ENCODE results near the gene CSRP3.

The CSRP3 gene

DNA sequence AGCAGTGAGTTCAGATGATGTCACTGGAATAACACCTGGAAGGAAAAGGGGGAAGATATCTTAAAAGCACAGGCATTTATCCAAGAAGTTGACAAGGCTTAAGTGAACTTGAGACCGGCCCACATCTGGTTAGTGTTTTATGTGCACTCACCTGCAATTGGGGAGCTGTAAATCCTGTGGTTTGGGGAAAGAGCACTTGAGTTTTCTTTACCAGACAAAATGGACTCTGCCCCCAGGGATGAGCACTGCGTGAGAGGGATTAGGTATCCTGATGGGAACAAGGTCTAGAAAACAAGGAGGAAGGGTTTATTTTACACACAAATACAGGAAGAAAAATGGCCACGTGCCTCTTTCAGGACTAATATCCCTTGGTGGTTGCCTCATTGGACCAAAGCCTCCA lies 23.8 kb upstream of the CSRP3 start:
- no peak for DNase-seq (ENCODE audit: low read depth)
- H3K4me3 ChIP-seq (ENCODE audit: low read depth, low read length): no peak overlapping the region
- no peak for TF ChIP-seq CTCF (IDR thresholded peaks at IDR 0.05; ENCODE audit: control insufficient read depth, extremely low read depth, insufficient read depth)

DNA sequence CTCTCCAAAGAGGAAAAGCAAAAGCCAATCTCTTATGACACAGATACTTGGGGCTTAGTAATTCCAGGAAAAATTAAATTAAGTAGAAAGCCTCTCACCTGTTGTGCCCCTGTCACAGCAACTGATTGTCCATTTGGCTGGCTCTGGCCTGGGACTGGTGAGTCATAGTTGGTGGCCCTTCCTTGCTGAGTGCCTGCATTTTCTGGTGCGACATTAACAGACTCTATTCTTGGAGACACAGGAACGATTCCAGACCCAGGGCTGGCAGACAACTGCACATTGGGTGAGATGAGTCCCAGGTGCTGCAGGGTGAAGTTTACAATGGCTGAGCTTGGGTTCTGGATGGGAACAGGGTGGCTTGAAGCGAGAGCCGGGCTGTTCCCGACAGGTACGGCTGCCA lies 23.3 kb upstream of the CSRP3 start:
- no peak overlapping the region for H3K4me3 ChIP-seq (ENCODE audit: low read depth, low read length)
- no peak for TF ChIP-seq CTCF (IDR thresholded peaks at IDR 0.05; ENCODE audit: control insufficient read depth, extremely low read depth, insufficient read depth)
- DNase-seq (ENCODE audit: low read depth): no peak

- H3K4me3 ChIP-seq (ENCODE audit: low read depth, low read length): no peak overlapping the region
- peak; percentile 17 for DNase-seq (ENCODE audit: low read depth)
- TF ChIP-seq CTCF (IDR thresholded peaks at IDR 0.05; ENCODE audit: control insufficient read depth, extremely low read depth, insufficient read depth): no peak
Measured at GRCh38 chr11:19220903-19221724, 19.3 kb upstream of the CSRP3 start.

DNA sequence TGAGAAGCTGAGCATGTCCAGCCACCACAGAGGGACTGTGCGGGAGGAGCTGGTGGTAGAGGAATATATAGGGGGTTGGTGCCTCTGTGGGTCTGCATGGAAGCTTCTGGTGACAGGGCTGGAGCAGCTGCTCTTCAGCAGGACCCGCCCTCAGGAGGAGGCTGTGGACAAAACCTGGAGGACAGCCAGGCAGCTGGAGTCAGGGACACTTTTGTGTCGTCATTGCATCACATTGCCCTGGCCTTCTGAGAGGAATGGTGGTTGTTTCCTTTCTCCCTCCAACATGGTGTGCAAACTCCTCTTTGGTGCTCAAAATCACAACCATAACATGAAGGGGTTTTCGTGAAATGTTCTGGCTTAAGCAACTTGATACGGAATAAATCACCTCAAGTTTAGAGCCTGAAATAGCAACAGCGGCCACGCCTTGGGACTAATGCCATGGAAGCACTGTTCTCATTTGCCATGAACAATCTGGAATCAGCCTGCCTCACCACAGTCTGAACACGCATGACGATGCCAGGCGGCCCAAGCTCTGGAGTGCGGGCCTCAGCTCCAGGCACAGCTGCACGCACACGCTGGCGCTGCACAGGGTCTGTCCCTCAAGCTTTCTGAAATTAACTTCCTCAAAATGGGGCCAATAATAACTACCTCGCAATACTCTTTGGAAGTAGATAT lies 17.1 kb upstream of the CSRP3 start:
- H3K4me3 ChIP-seq (ENCODE audit: low read depth, low read length): no peak overlapping the region
- DNase-seq (ENCODE audit: low read depth): no peak
- TF ChIP-seq CTCF (IDR thresholded peaks at IDR 0.05; ENCODE audit: control insufficient read depth, extremely low read depth, insufficient read depth): no peak

GRCh38 chr11:19218216-19218615 lies 16.4 kb upstream of the CSRP3 start:
- TF ChIP-seq CTCF (IDR thresholded peaks at IDR 0.05; ENCODE audit: control insufficient read depth, extremely low read depth, insufficient read depth): no peak
- DNase-seq (ENCODE audit: low read depth): no peak
- H3K4me3 ChIP-seq (ENCODE audit: low read depth, low read length): no peak overlapping the region

- no peak for TF ChIP-seq CTCF (IDR thresholded peaks at IDR 0.05; ENCODE audit: control insufficient read depth, extremely low read depth, insufficient read depth)
- no peak overlapping the region for H3K4me3 ChIP-seq (ENCODE audit: low read depth, low read length)
- DNase-seq (ENCODE audit: low read depth): peak; percentile 32
Measured at GRCh38 chr11:19216709-19217374, 15.1 kb upstream of the CSRP3 start.
